CD4-positive, alpha-beta T cell treated with Interleukin-15 for 4 hours (primary cell): ENCODE data around the gene SNAPC1.
"Not testable (repeated sequence)": the region's sequence is repeated elsewhere in the genome, so short reads cannot be mapped to it uniquely, and the experiment has no call there.

Experiments
- DNase-seq: peaks from one replicate; pipeline ENCODE4 v3.0.0-alpha.2; 2020; ENCODE audit warnings: low spot score

SNAPC1 gene

GRCh38 chr14:61761959-61762786 lies at the start of gene SNAPC1:
Gene SNAPC1, plus strand, starts transcription at chr14:61762420. Its CDS starts 41 bp downstream, at chr14:61762461.
- peak; percentile 97 for DNase-seq

- no peak for DNase-seq
Observed at GRCh38 chr14:61713724-61714437, 48.3 kb upstream of the SNAPC1 start.

- no peak for DNase-seq
Observed at GRCh38 chr14:61716956-61717355, 45.3 kb upstream of the SNAPC1 start.

- DNase-seq: no peak
Observed at GRCh38 chr14:61718039-61718438, 44.2 kb upstream of the SNAPC1 start.

DNA sequence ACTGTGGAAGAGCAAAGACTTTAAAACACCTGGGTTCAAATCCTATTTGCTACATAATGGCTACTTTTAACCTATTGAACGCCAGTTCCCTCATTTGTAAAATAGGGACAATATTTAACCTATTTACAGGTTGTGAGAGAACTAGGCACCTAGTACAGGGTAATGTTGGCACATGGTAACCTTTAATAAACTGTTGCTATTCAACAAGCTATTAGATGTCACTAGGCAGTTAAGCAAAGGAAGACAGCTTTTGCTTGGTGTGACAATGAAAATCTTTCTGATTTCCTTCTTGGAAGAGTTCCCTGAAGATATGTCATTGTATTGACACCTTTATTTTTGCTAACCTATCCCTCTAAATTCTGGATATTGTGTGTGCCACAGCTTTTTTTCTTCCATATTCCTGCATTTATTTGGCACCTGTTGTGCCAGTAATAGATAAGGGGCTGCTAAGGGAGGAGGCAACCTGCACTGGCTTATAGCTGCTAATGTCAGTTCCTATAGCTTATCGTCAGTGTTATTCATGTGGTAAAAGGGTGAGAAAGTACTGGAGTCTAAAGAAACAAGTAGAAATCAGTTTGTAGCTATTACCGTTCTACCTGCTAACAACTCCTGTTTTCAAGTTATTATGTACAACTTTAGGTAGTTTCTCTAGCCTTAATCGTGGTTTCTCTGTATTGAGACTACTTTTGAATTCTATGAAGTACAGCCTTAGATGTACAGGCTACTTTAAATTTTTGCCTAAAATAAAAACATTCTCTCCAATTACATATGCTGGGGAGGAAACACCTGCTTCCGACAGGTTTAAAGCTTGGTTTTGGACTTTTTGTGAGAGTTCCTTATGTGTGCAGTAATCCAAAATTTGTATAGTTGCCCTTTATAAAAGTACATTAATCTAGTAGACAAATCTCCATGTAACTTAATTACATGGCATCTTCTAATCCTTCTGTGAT lies 42.6 kb upstream of the SNAPC1 start:
- DNase-seq: peak; percentile 39

- no peak for DNase-seq
Observed at GRCh38 chr14:61720294-61720661, 41.9 kb upstream of the SNAPC1 start.

DNA sequence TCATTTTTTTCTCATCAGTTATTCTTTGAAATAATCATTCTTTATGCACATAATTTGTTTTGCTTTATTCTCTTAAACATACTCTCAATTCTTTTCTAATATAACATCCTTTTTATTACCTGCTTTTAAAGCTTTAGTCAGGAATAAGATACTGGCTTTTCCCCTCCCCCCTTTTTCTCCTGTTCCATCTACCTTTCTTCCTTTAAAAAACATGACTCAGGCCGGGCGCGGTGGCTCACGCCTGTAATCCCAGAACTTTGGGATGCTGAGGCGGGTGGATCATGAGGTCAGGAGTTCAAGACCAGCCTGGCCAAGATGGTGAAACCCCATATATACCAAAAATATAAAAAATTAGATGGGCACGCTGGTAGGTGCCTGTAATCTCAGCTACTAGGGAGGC lies 41.5 kb upstream of the SNAPC1 start:
- DNase-seq: no peak

- DNase-seq: no peak
Observed at GRCh38 chr14:61724133-61724532, 38.1 kb upstream of the SNAPC1 start.

- no peak for DNase-seq
Observed at GRCh38 chr14:61726778-61727658, 35.2 kb upstream of the SNAPC1 start.

GRCh38 chr14:61730756-61731373 lies 31.4 kb upstream of the SNAPC1 start:
- DNase-seq: peak; percentile 36

DNA sequence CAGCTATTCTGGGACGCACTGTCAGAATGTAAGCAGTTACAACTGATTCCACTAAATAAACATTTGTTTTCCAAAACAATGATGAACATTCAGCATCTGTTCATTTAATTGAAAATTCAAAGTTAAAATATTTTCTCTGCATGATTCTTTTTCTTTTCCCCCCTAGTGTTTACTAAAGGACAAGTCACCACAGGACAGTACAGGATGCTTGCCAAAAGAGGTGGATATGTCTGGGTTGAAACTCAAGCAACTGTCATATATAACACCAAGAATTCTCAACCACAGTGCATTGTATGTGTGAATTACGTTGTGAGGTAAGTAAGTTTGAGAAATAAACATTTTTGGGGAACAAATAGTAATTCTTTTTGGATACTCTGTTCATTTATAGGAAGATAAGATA lies 28.2 kb upstream of the SNAPC1 start:
- no peak for DNase-seq

- no peak for DNase-seq
Observed at GRCh38 chr14:61736751-61737150, 25.5 kb upstream of the SNAPC1 start.

DNA sequence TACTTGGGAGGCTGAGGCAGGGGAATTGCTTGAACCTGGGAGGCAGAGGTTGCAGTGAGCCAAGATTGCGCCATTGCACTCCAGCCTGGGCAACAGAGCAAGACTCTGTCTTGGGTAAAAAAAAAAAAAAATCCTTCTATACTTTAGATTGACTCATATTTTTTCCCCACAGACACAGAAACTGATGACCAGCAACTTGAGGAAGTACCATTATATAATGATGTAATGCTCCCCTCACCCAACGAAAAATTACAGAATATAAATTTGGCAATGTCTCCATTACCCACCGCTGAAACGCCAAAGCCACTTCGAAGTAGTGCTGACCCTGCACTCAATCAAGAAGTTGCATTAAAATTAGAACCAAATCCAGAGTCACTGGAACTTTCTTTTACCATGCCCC lies 24.3 kb upstream of the SNAPC1 start:
- no peak for DNase-seq

DNA sequence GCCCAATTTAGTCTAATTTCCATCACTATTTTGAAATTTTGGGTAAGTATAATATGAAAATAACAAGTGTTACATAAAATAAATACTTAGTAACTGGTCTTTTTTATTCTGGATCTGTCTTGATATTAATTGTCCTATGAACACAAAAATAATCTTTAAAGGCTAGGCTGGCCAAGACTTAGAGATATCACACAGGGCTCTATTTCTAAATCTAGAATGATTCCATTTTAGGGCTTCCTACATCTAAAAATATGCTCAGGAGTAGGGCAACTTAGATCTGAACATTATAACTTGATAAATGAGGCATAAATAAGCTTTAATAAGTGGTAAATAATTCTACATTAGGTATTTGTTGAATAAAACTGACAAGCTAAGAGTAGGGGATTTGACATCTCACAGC lies 23.1 kb upstream of the SNAPC1 start:
- DNase-seq: no peak

DNA sequence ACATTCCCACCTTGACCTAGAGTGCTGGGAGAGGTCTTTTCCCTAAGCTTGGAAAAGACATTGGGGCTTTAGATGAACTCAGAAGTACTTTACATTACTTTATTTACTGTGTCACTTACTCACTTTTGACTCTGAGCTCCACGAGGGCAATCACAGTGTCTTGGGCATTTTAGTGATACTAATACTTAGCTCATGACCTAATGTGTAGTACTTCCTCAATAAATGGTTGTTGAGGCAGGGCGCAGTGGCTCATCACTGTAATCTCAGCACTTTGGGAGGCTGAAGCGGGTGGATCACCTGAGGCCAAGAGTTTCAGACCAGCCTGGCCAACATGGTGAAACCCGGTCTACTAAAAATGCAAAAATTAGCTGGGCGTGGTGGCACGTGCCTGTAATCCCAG lies 19.8 kb upstream of the SNAPC1 start:
- DNase-seq: no peak

- DNase-seq: no peak
Observed at GRCh38 chr14:61744238-61744637, 18.0 kb upstream of the SNAPC1 start.

DNA sequence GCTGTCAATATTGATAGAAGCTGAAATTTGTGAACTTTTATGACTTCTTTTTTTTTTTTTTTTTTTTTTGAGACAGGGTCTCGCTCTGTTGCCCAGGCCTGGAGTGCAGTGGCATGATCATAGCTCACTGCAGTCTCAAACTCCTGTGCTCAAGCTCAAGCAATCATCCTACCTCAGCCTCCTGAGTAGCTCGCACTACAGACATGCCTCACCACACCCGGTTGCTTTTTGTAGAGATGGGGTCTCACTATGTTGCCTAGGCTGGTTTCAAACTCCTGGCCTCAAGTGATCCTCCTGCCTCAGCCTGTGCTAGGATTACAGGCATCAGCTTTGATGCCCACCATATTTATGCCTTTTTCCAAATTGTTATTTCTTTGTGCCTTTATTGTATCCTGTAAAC lies 15.9 kb upstream of the SNAPC1 start:
- DNase-seq: not testable (repeated sequence)

GRCh38 chr14:61746881-61747280 lies 15.3 kb upstream of the SNAPC1 start:
- DNase-seq: no peak

GRCh38 chr14:61747342-61747741 lies 14.9 kb upstream of the SNAPC1 start:
- no peak for DNase-seq

- DNase-seq: no peak
Observed at GRCh38 chr14:61749264-61749663, 13.0 kb upstream of the SNAPC1 start.

DNA sequence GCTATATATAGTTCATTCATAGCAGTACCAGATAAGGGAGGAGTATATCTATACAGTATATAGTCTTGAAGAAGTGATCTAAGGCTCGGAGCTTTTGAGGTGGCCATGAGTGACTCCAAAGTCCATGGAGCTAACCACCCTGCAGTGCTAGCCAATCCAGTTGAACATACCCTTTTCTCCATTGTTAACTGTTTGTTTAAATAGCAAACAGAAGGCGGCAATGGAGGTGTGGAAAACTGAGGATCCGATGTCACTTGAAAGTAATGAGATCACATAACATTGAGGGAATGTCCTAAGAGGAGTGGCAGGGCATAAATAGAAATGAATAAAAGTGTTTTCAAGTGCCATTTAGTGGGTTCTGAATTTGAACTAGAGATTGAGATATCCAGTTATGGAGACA lies 12.4 kb upstream of the SNAPC1 start:
- no peak for DNase-seq
